HepG2 (cell line): ENCODE data around the gene UBASH3A. TPM values are rescaled to one million over a fixed set of nuclear protein-coding genes. Genes with fewer than 3 reads are reported as not detected.

Source experiments
- ATF7 ChIP-seq, 2 experiments: fragments of 450-650 bp in 1 of 2; sonication (generic) in 1 of 2; formaldehyde crosslinking in 1 of 2; IDR thresholded peaks; 2 replicates each; pipeline versions ENCODE4 v1.4.0 to v1.6.1; 2016 to 2020; ENCODE audit warnings: antibody characterized with exemption in 1 of 2, mild to moderate bottlenecking in 1 of 2, missing genetic modification reagents in 1 of 2
- DMAP1 ChIP-seq: IDR thresholded peaks from 2 replicates; pipeline ENCODE4 v1.6.1; 2016
- ELF3 ChIP-seq: IDR thresholded peaks from 2 replicates; pipeline ENCODE4 v1.6.1; 2016; ENCODE audit warnings: missing genetic modification reagents, missing compliant biosample characterization
- ERF ChIP-seq: IDR thresholded peaks from 2 replicates; pipeline ENCODE4 v1.6.1; 2018; ENCODE audit warnings: missing biosample characterization, missing genetic modification reagents
- ESRRA ChIP-seq: sonication (generic); formaldehyde crosslinking; IDR thresholded peaks from 2 replicates; pipeline ENCODE4 v1.5.1; 2020; ENCODE audit warnings: mild to moderate bottlenecking, low read depth, missing genetic modification reagents
- FLYWCH1 ChIP-seq: sonication (generic); formaldehyde crosslinking; IDR thresholded peaks from 2 replicates; pipeline ENCODE4 v1.8.1; 2023; ENCODE audit warnings: mild to moderate bottlenecking, missing genetic modification reagents
- FOXA1 ChIP-seq, 2 experiments: fragments of 450-650 bp in 1 of 2; sonication (generic) in 1 of 2; formaldehyde crosslinking in 1 of 2; IDR thresholded peaks; 2 replicates each; pipeline versions ENCODE4 v1.4.0 to v1.6.1; 2016 to 2020; ENCODE audit warnings: missing genetic modification reagents in 1 of 2
- FOXC1 ChIP-seq: sonication (generic); formaldehyde crosslinking; IDR thresholded peaks from 2 replicates; pipeline ENCODE4 v1.8.0; 2022; ENCODE audit warnings: mild to moderate bottlenecking, missing genetic modification reagents, borderline replicate concordance
- FOXK1 ChIP-seq: sonication (generic); formaldehyde crosslinking; IDR thresholded peaks from 2 replicates; pipeline ENCODE4 v1.4.0; 2020; ENCODE audit warnings: low read depth, missing genetic modification reagents, borderline replicate concordance
- HDAC2 ChIP-seq: sonication (generic); formaldehyde crosslinking; IDR thresholded peaks from 2 replicates; pipeline ENCODE4 v1.4.0; 2020; ENCODE audit warnings: missing genetic modification reagents
- HMG20B ChIP-seq: conservative IDR thresholded peaks from 2 replicates; pipeline ENCODE4 v1.6.1; 2016; ENCODE audit warnings: missing genetic modification reagents, missing compliant biosample characterization
- KDM5A ChIP-seq: fragments of 200-600 bp; sonication (generic); IDR thresholded peaks from 2 replicates; pipeline ENCODE4 v1.7.0; 2018; ENCODE audit warnings: antibody characterized with exemption, mild to moderate bottlenecking, low read length, borderline replicate concordance
- MLXIP ChIP-seq: sonication (generic); formaldehyde crosslinking; IDR thresholded peaks from 2 replicates; pipeline ENCODE4 v1.9.0; 2021; ENCODE audit warnings: missing genetic modification reagents, borderline replicate concordance
- PATZ1 ChIP-seq: sonication (generic); formaldehyde crosslinking; IDR thresholded peaks from 2 replicates; pipeline ENCODE4 v1.4.0; 2020; ENCODE audit warnings: missing genetic modification reagents
- RFX1 ChIP-seq: fragments of 450-650 bp; IDR thresholded peaks from 2 replicates; pipeline ENCODE4 v1.6.1; 2017
- RFX5 ChIP-seq: IDR thresholded peaks from 2 replicates; pipeline ENCODE4 v1.6.1; 2011; ENCODE audit warnings: low read depth, low read length, improper control_type of control experiment
- SALL1 ChIP-seq: sonication (generic); formaldehyde crosslinking; IDR thresholded peaks from 2 replicates; pipeline ENCODE4 v1.8.0; 2022; ENCODE audit warnings: mild to moderate bottlenecking, missing genetic modification reagents
- SMAD9 ChIP-seq: sonication (generic); formaldehyde crosslinking; IDR thresholded peaks from 2 replicates; pipeline ENCODE4 v1.5.1; 2020; ENCODE audit warnings: mild to moderate bottlenecking, missing genetic modification reagents
- SMC3 ChIP-seq: IDR thresholded peaks from 2 replicates; pipeline ENCODE4 v1.6.1; 2011; ENCODE audit warnings: low read length, improper control_type of control experiment
- TBL1XR1 ChIP-seq: fragments of 150-350 bp; IDR thresholded peaks from 2 replicates; pipeline ENCODE4 v1.6.1; 2014; ENCODE audit warnings: borderline replicate concordance, low read length; ENCODE audit not compliant: partially characterized antibody
- U2AF1 ChIP-seq: fragments of 200-400 bp; formaldehyde crosslinking; optimal IDR thresholded peaks from 2 replicates; pipeline ENCODE3; 2017; ENCODE audit warnings: mild to moderate bottlenecking, low read depth, low read length
- ZBTB38 ChIP-seq: sonication (generic); formaldehyde crosslinking; IDR thresholded peaks from 2 replicates; pipeline ENCODE4 v1.5.1; 2020; ENCODE audit warnings: mild to moderate bottlenecking, missing genetic modification reagents
- ZKSCAN1 ChIP-seq: fragments of 150-350 bp; IDR thresholded peaks from 2 replicates; pipeline ENCODE4 v1.6.1; 2014; ENCODE audit warnings: low read length
- ZNF10 ChIP-seq: sonication (generic); formaldehyde crosslinking; IDR thresholded peaks from 2 replicates; pipeline ENCODE4 v1.4.0; 2020; ENCODE audit warnings: mild to moderate bottlenecking, low read depth, missing genetic modification reagents, borderline replicate concordance
- ZNF337 ChIP-seq: sonication (generic); formaldehyde crosslinking; IDR thresholded peaks from 2 replicates; pipeline ENCODE4 v1.5.1; 2020; ENCODE audit warnings: missing genetic modification reagents, low read depth, mild to moderate bottlenecking, borderline replicate concordance
- ZNF468 ChIP-seq: sonication (generic); formaldehyde crosslinking; IDR thresholded peaks from 2 replicates; pipeline ENCODE4 v1.8.0; 2022; ENCODE audit warnings: mild to moderate bottlenecking, moderate library complexity, missing genetic modification reagents
- ZNF7 ChIP-seq: IDR thresholded peaks from 2 replicates; pipeline ENCODE4 v1.6.1; 2016; ENCODE audit warnings: missing biosample characterization, missing genetic modification reagents
- polyA plus RNA-seq, 8 experiments: library from polyadenylated mRNA; depleted of rRNA in 3 of 8; stranded (reverse) in 7 of 8; unstranded in 1 of 8; fragments of >200 nt; fragmentation: Illumina TruSeq in 4 of 8; extraction: Trizol in 4 of 8; gene quantifications; 2 replicates each; pipeline versions ENCODE4 v1.2.1 to v1.2.3, GENCODE V29; 2011 to 2016; ENCODE audit warnings: low read depth in 4 of 8, missing spikeins in 1 of 8, mixed read lengths in 1 of 8; ENCODE audit not compliant: insufficient read depth in 1 of 8
- total RNA-seq, 5 experiments: library from RNA; depleted of rRNA; stranded (reverse); fragments of >200 nt; fragmentation: Illumina TruSeq; extraction: Trizol; gene quantifications; 2 replicates each; pipeline ENCODE4 v1.2.3, GENCODE V29; 2016; ENCODE audit warnings: low read depth in 1 of 5

UBASH3A gene
- total and polyA plus RNA-seq, 2 of the 13 experiments (the other 11 are each of a cell fraction or from before 2014, with no cell fraction given) = not detected

GRCh38 chr21:42386034-42386591, 17.6 kb upstream of the UBASH3A start (continued):
- TF ChIP-seq FOXK1 = peak; percentile 96
- TF ChIP-seq KDM5A = no peak
- no peak for TF ChIP-seq RFX1
- TF ChIP-seq ELF3 (CRISPR knock-in tag) = peak; percentile 71
- peak; percentile 80 for TF ChIP-seq HMG20B (CRISPR knock-in tag)
- TF ChIP-seq ERF (CRISPR knock-in tag) = 0 out of 2 replicates have a peak, but pooled peaks have one; percentile 62
- TF ChIP-seq SALL1 (CRISPR knock-in tag) = peak; percentile 98
- TF ChIP-seq ZKSCAN1 = no peak
- no peak for TF ChIP-seq ZNF468 (CRISPR knock-in tag)
- TF ChIP-seq ZNF10 (CRISPR knock-in tag) = no peak
- TF ChIP-seq SMAD9 (CRISPR knock-in tag) = no peak
- TF ChIP-seq FLYWCH1 (CRISPR knock-in tag) = no peak
- peak; percentile 31; the same call in 1 of the 2 replicates for TF ChIP-seq ZNF7
- no peak for TF ChIP-seq SMC3
- TF ChIP-seq PATZ1 (CRISPR knock-in tag) = peak; percentile 81
- TF ChIP-seq DMAP1 (CRISPR knock-in tag) = peak; percentile 41; the same call in 1 of the 2 replicates
- TF ChIP-seq TBL1XR1 = peak; percentile 17
- no peak for TF ChIP-seq ZNF337
- no peak for TF ChIP-seq U2AF1
- no peak for TF ChIP-seq RFX5
- peak; percentile 83 for TF ChIP-seq HDAC2 (CRISPR knock-in tag)
- TF ChIP-seq ATF7 (IDR thresholded peaks at IDR 0.05) = no peak
- peak; percentile 75; the same call in 1 of the 2 replicates for TF ChIP-seq ATF7 (CRISPR knock-in tag; IDR thresholded peaks at IDR 0.05)
- 0 out of 2 replicates have a peak, but pooled peaks have one; percentile 48 for TF ChIP-seq ZBTB38 (CRISPR knock-in tag)
- TF ChIP-seq FOXC1 (CRISPR knock-in tag) = peak; percentile 43; the same call in 1 of the 2 replicates
- no peak for TF ChIP-seq FOXA1 (IDR thresholded peaks at IDR 0.05)
- peak; percentile 94 for TF ChIP-seq FOXA1 (CRISPR knock-in tag; IDR thresholded peaks at IDR 0.05)
- TF ChIP-seq ESRRA = peak; percentile 83; the same call in 1 of the 2 replicates
- no peak for TF ChIP-seq MLXIP (CRISPR knock-in tag)
